ENCODE data around the gene FBXO48. TPM values are rescaled to one million over a fixed set of nuclear protein-coding genes. Genes with fewer than 3 reads are reported as not detected.

FBXO48 gene
- total RNA-seq, 1 experiment from 2014 or later: 1.7 TPM

DNA sequence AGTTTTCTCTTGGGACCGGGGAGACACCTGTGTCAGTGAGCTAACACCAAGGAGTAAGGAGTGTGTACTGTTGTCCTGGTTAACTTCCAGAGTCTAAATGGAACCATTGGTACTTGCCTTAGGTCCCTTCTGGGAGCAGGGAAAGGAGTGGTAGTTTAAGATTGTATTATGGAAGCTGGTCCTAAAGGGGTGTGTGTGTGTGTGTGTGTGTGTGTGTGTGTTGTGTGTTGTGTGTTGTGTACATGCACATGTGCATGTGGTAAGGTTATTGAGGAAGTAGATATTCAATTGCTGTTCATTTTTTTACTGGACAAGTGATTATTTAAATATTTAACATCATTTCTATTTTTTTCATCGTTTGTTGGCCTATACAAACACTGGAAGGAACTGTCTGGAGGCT is 1.7 kb upstream of the FBXO48 start:
- H3K79me2 ChIP-seq (ENCODE audit: low read length): no peaks in the 10 kb centered on the region
- H3K9me3 ChIP-seq (ENCODE audit: low read length): no peaks in the 10 kb centered on the region
- H3K4me1 ChIP-seq (ENCODE audit: low read length): peaks cover 24% of the 10 kb centered on the region
- peak overlapping the region; percentile 92 for H3K4me2 ChIP-seq (ENCODE audit: low read depth, low read length, poor library complexity, severe bottlenecking)
- no peaks in the 10 kb centered on the region for H4K20me1 ChIP-seq (ENCODE audit: insufficient read depth, low read depth, low read length)
- peak overlapping the region; percentile 80 for H3K9ac ChIP-seq (ENCODE audit: low read length)
- no peak for DNase-seq
- no peaks in the 10 kb centered on the region for H3K36me3 ChIP-seq (ENCODE audit: insufficient read depth, low read length)
- H3K9me2 ChIP-seq (replicated peaks; ENCODE audit: insufficient read depth, low read length): no peaks in the 10 kb centered on the region
- H3K27ac ChIP-seq (ENCODE audit: low read length): no peak overlapping the region
- no peak overlapping the region for H2AFZ ChIP-seq (ENCODE audit: low read length)
- H3K4me3 ChIP-seq (ENCODE audit: low read length): peak overlapping the region; percentile 81; the same call in 1 of the 2 replicates
- H3K27me3 ChIP-seq (ENCODE audit: low read length): no peaks in the 10 kb centered on the region; the same call in 1 of the 2 replicates

GRCh38 chr2:68466778-68467076 is 367 bp downstream of the FBXO48 start:
- H3K4me1 ChIP-seq (ENCODE audit: low read length): peaks cover 36% of the 10 kb centered on the region
- peak overlapping the region; percentile 74 for H2AFZ ChIP-seq (ENCODE audit: low read length)
- no peaks in the 10 kb centered on the region for H4K20me1 ChIP-seq (ENCODE audit: insufficient read depth, low read depth, low read length)
- H3K4me3 ChIP-seq (ENCODE audit: low read length): peak overlapping the region; percentile 81
- no peaks in the 10 kb centered on the region for H3K9me2 ChIP-seq (replicated peaks; ENCODE audit: insufficient read depth, low read length)
- peak overlapping the region; percentile 77 for H3K9ac ChIP-seq (ENCODE audit: low read length)
- DNase-seq: no peak
- peak overlapping the region; percentile 88 for H3K4me2 ChIP-seq (ENCODE audit: low read depth, low read length, poor library complexity, severe bottlenecking)
- H3K27me3 ChIP-seq (ENCODE audit: low read length): no peaks in the 10 kb centered on the region; the same call in 1 of the 2 replicates
- no peaks in the 10 kb centered on the region for H3K9me3 ChIP-seq (ENCODE audit: low read length)
- H3K79me2 ChIP-seq (ENCODE audit: low read length): no peaks in the 10 kb centered on the region
- no peaks in the 10 kb centered on the region for H3K36me3 ChIP-seq (ENCODE audit: insufficient read depth, low read length)
- H3K27ac ChIP-seq (ENCODE audit: low read length): no peak overlapping the region; the same call in 1 of the 2 replicates

DNA sequence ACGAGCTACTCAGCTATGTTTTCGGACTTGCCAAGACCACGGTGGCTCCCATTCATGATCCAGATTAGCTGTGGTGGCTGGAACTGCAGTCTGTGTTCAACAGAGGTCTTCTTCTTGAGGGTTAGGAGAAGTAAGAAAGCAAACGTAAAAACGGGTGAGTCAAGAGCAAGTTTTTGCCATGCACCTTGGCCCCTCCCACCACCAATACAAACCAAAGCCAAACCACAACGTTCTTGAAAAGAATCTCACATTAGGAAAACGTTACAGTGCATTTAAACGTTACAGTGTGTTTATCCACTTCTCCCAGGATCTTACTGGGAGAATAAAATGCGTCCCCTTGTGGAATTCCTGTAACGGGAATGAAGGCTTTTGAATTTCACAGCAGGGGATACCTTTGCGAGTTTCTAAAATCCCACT is 725 bp downstream of the FBXO48 start:
- H3K4me1 ChIP-seq (ENCODE audit: low read length): peaks cover 36% of the 10 kb centered on the region
- no peaks in the 10 kb centered on the region; the same call in 1 of the 2 replicates for H3K27me3 ChIP-seq (ENCODE audit: low read length)
- peak overlapping the region; percentile 81 for H3K4me3 ChIP-seq (ENCODE audit: low read length)
- no peaks in the 10 kb centered on the region for H3K36me3 ChIP-seq (ENCODE audit: insufficient read depth, low read length)
- H3K79me2 ChIP-seq (ENCODE audit: low read length): no peaks in the 10 kb centered on the region
- no peak overlapping the region; the same call in 1 of the 2 replicates for H3K27ac ChIP-seq (ENCODE audit: low read length)
- H3K9ac ChIP-seq (ENCODE audit: low read length): peak overlapping the region; percentile 77
- DNase-seq: peak; percentile 70
- no peaks in the 10 kb centered on the region for H3K9me2 ChIP-seq (replicated peaks; ENCODE audit: insufficient read depth, low read length)
- no peaks in the 10 kb centered on the region for H3K9me3 ChIP-seq (ENCODE audit: low read length)
- no peaks in the 10 kb centered on the region for H4K20me1 ChIP-seq (ENCODE audit: insufficient read depth, low read depth, low read length)
- H2AFZ ChIP-seq (ENCODE audit: low read length): peak overlapping the region; percentile 74
- peak overlapping the region; percentile 88 for H3K4me2 ChIP-seq (ENCODE audit: low read depth, low read length, poor library complexity, severe bottlenecking)

- Histone ChIP-seq H3K27me3 (ENCODE audit: low read length) (no peaks in the 10 kb centered on the region; the same call in 1 of the 2 replicates), H3K4me1 (ENCODE audit: low read length) (peaks cover 36% of the 10 kb centered on the region), H4K20me1 (ENCODE audit: insufficient read depth, low read depth, low read length) (no peaks in the 10 kb centered on the region), H2AFZ (ENCODE audit: low read length) (no peak overlapping the region; the same call in 1 of the 2 replicates), H3K36me3 (ENCODE audit: insufficient read depth, low read length) (no peaks in the 10 kb centered on the region), H3K4me2 (ENCODE audit: low read depth, low read length, poor library complexity, severe bottlenecking) (peak overlapping the region; percentile 88), H3K9me3 (ENCODE audit: low read length) (no peaks in the 10 kb centered on the region), H3K9ac (ENCODE audit: low read length) (no peak overlapping the region), H3K79me2 (ENCODE audit: low read length) (no peaks in the 10 kb centered on the region), H3K9me2 (replicated peaks; ENCODE audit: insufficient read depth, low read length) (no peaks in the 10 kb centered on the region), H3K4me3 (ENCODE audit: low read length) (no peak overlapping the region), H3K27ac (ENCODE audit: low read length) (no peak overlapping the region)
- DNase-seq: no peak
Observed at GRCh38 chr2:68465081-68465916, 1.8 kb downstream of the FBXO48 start.

- Histone ChIP-seq H2AFZ (ENCODE audit: low read length) (no peak overlapping the region), H3K27ac (ENCODE audit: low read length) (no peak overlapping the region)
Observed at GRCh38 chr2:68464651-68465050, 2.4 kb downstream of the FBXO48 start.

GRCh38 chr2:68463287-68463877 is 3.7 kb downstream of the FBXO48 start:
- 0 out of 2 replicates have a peak overlapping the region, but pooled peaks have one; percentile 2 for H2AFZ ChIP-seq (ENCODE audit: low read length)
- no peaks in the 10 kb centered on the region for H3K79me2 ChIP-seq (ENCODE audit: low read length)
- no peaks in the 10 kb centered on the region for H3K9me3 ChIP-seq (ENCODE audit: low read length)
- peak overlapping the region; percentile 2 for H3K4me2 ChIP-seq (ENCODE audit: low read depth, low read length, poor library complexity, severe bottlenecking)
- H3K36me3 ChIP-seq (ENCODE audit: insufficient read depth, low read length): no peaks in the 10 kb centered on the region
- peaks cover 31% of the 10 kb centered on the region for H3K4me1 ChIP-seq (ENCODE audit: low read length)
- DNase-seq: peak; percentile 92
- H3K9me2 ChIP-seq (replicated peaks; ENCODE audit: insufficient read depth, low read length): no peaks in the 10 kb centered on the region
- H3K4me3 ChIP-seq (ENCODE audit: low read length): no peak overlapping the region
- H3K9ac ChIP-seq (ENCODE audit: low read length): 0 out of 2 replicates have a peak overlapping the region, but pooled peaks have one; percentile 10
- no peaks in the 10 kb centered on the region for H4K20me1 ChIP-seq (ENCODE audit: insufficient read depth, low read depth, low read length)
- H3K27me3 ChIP-seq (ENCODE audit: low read length): no peaks in the 10 kb centered on the region
- no peak overlapping the region for H3K27ac ChIP-seq (ENCODE audit: low read length)

More at GRCh38 chr2:68464651-68465050, 2.4 kb downstream of the FBXO48 start:
- H3K4me1 ChIP-seq (ENCODE audit: low read length): peaks cover 36% of the 10 kb centered on the region
- H4K20me1 ChIP-seq (ENCODE audit: insufficient read depth, low read depth, low read length): no peaks in the 10 kb centered on the region
- H3K4me3 ChIP-seq (ENCODE audit: low read length): no peak overlapping the region
- H3K9me2 ChIP-seq (replicated peaks; ENCODE audit: insufficient read depth, low read length): no peaks in the 10 kb centered on the region
- H3K9ac ChIP-seq (ENCODE audit: low read length): no peak overlapping the region
- H3K79me2 ChIP-seq (ENCODE audit: low read length): no peaks in the 10 kb centered on the region
- no peak for DNase-seq
- no peak overlapping the region for H3K4me2 ChIP-seq (ENCODE audit: low read depth, low read length, poor library complexity, severe bottlenecking)
- H3K9me3 ChIP-seq (ENCODE audit: low read length): no peaks in the 10 kb centered on the region
- H3K36me3 ChIP-seq (ENCODE audit: insufficient read depth, low read length): no peaks in the 10 kb centered on the region
- H3K27me3 ChIP-seq (ENCODE audit: low read length): no peaks in the 10 kb centered on the region; the same call in 1 of the 2 replicates

DNA sequence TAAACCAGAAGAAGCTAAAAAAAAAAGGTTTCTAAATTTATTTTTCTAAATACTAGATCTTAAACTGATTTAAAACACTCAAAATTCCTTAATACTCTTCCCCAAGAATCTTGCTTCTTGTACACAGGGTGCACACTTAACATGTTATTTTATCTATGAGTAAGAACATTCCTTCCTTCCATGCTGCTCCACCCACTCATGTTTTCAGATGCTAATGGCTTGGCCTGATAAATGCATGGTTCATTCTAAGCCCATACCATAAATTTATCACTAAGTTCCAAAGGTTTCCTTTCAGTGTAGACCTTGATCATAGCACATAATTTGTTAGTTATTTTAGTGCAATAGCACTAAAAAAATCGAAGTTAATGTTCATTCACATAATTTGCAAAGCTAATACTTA is 8.1 kb downstream of the FBXO48 start:
- no peaks in the 10 kb centered on the region for H3K27me3 ChIP-seq (ENCODE audit: low read length)
- H3K79me2 ChIP-seq (ENCODE audit: low read length): no peaks in the 10 kb centered on the region
- H3K36me3 ChIP-seq (ENCODE audit: insufficient read depth, low read length): no peaks in the 10 kb centered on the region
- no peak overlapping the region for H2AFZ ChIP-seq (ENCODE audit: low read length)
- no peak overlapping the region for H3K27ac ChIP-seq (ENCODE audit: low read length)
- no peaks in the 10 kb centered on the region for H3K9me2 ChIP-seq (replicated peaks; ENCODE audit: insufficient read depth, low read length)
- H4K20me1 ChIP-seq (ENCODE audit: insufficient read depth, low read depth, low read length): no peaks in the 10 kb centered on the region
- H3K9ac ChIP-seq (ENCODE audit: low read length): no peak overlapping the region
- no peak for DNase-seq
- H3K4me3 ChIP-seq (ENCODE audit: low read length): no peak overlapping the region
- H3K4me2 ChIP-seq (ENCODE audit: low read depth, low read length, poor library complexity, severe bottlenecking): no peak overlapping the region
- H3K4me1 ChIP-seq (ENCODE audit: low read length): peaks cover 12% of the 10 kb centered on the region
- no peaks in the 10 kb centered on the region for H3K9me3 ChIP-seq (ENCODE audit: low read length)

GRCh38 chr2:68456198-68456597 is 10.9 kb downstream of the FBXO48 start:
- Histone ChIP-seq H3K36me3 (ENCODE audit: insufficient read depth, low read length) (no peaks in the 10 kb centered on the region), H3K4me2 (ENCODE audit: low read depth, low read length, poor library complexity, severe bottlenecking) (no peak overlapping the region), H3K4me1 (ENCODE audit: low read length) (0 out of 2 replicates have a peak, but pooled peaks cover 7% of the 10 kb centered on the region), H3K27me3 (ENCODE audit: low read length) (no peaks in the 10 kb centered on the region), H3K79me2 (ENCODE audit: low read length) (no peaks in the 10 kb centered on the region), H3K9ac (ENCODE audit: low read length) (no peak overlapping the region), H3K9me3 (ENCODE audit: low read length) (no peaks in the 10 kb centered on the region), H2AFZ (ENCODE audit: low read length) (no peak overlapping the region), H3K27ac (ENCODE audit: low read length) (no peak overlapping the region), H4K20me1 (ENCODE audit: insufficient read depth, low read depth, low read length) (no peaks in the 10 kb centered on the region), H3K9me2 (replicated peaks; ENCODE audit: insufficient read depth, low read length) (no peaks in the 10 kb centered on the region), H3K4me3 (ENCODE audit: low read length) (no peak overlapping the region)
- DNase-seq: no peak
